GM19025 (cell line): Measurements from ENCODE around the gene GTF2A2.
A peak's percentile ranks its signal among the peaks of the same experiment; 100 is the strongest.
"Not testable (repeated sequence)": the region's sequence is repeated elsewhere in the genome, so short reads cannot be mapped to it uniquely, and the experiment has no call there.

ENCODE experiments used
- ATAC-seq: cut with Tn5 transposase; IDR thresholded peaks from one replicate; pipeline ENCODE4 v1.9.1; 2021; ENCODE audit warnings: mild to moderate bottlenecking, low read depth, moderate library complexity; ENCODE audit not compliant: unreplicated experiment

Gene GTF2A2

GRCh38 chr15:59676565-59676964 is 19.2 kb upstream of the GTF2A2 start:
- ATAC-seq = no peak

DNA sequence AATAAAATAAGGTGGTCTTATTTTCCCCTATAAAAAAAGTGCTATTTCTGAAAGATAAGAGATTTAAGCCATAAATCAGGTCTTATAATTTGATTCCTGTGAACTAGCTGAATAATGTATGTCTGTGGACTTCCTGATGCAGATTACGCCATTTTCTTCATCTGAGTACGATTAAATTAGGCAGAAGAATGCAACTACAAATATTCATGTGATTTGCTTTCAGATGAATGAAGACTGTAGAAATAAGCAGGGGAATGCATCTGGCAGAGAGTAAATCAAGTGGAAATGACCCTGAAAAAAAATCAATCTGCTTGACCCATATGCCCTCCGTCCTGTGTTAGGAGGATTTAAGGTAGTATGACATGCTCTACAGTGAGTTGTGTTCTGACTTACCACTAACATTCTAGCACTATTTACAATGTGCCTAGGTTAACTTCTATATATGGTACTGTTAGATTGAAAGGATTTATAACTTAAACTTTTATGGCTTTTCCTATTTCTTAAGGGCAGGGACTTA is 17.1 kb upstream of the GTF2A2 start:
- ATAC-seq = no peak

DNA sequence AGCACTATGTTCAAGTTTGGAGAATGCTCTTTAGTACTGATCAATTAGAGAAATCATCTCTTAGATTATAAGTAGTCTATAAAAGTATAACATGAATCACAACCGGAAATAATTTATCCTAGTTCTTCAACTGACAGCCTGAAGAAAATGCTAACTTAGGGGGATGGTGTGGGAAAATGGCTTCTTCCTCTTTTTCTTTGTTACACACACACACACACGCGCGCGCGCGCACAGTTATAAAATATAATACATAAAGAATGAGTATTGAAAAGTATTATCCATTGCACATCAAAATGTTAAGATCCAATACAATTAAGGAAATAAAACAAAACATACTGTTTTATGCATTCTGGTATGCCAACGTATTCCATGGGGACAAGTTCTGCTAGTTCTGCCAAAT is 11.2 kb upstream of the GTF2A2 start:
- no peak for ATAC-seq

- ATAC-seq = no peak
Measured at GRCh38 chr15:59662260-59662659, 4.9 kb upstream of the GTF2A2 start.

GRCh38 chr15:59659366-59659765 is 2.1 kb upstream of the GTF2A2 start:
- no peak for ATAC-seq

- peak; percentile 12 for ATAC-seq
Measured at GRCh38 chr15:59657635-59658125, 365 bp upstream of the GTF2A2 start.

DNA sequence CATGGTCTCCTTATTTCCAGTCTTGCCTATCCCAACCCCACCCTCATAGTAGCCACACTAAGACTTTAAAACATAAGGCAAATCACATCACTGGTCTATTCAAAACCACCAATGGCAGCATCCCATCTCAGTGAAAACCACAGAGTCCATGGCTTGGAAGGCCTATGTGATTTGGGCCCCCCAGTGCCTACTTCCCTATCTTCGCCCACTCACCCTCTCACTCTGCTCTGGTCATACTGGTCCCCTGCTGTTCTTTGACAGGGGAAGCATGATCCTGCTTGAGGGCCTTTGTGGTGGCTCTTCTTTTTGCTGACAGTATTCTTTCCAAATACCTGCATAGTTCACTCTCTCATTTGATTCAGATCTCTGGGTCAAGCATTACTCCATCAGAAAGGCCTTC is 3.3 kb downstream of the GTF2A2 start:
- no peak for ATAC-seq

DNA sequence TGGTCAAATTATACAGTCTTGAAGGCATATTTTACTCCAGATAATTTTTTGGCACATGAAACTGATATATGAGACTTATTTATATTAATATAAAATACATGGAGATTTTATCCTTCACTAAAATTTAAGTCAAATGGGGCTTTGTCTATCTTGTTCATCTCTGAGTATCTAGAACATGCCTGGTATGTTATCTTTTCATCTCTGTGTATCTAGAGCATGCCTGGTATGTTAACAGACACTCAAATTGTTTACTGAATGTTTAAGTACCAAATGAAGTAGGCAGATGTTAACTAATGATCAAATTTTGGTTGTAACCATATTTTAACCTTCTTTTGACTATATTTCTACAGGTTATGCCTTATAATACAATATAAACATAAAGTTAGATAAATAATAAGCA is 7.7 kb downstream of the GTF2A2 start:
- ATAC-seq = no peak

- ATAC-seq = no peak
Measured at GRCh38 chr15:59647085-59647484, 10.2 kb downstream of the GTF2A2 start.

- ATAC-seq = no peak
Measured at GRCh38 chr15:59646277-59646676, 11.0 kb downstream of the GTF2A2 start.

DNA sequence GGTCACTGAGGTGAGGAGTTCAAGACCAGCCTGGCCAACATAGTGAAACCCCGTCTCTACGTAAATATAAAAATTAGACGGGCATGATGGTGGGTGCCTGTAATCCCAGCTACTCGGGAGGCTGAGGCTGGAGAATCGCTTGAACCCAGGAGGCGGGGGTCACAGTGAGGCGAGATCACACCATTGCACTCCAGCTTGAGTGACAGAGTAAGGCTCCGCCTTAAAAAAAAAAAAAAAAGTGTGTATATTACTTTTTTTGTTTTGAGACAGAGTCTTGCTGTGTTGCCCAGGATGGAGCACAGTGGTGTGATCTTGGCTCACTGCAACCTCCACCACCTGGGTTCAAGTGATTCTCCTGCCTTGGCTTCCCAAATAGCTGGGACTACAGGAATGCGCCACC is 11.5 kb downstream of the GTF2A2 start:
- not testable (repeated sequence) for ATAC-seq

GRCh38 chr15:59644756-59645155 is 12.6 kb downstream of the GTF2A2 start:
- ATAC-seq = no peak

GRCh38 chr15:59642351-59642750 is 15.0 kb downstream of the GTF2A2 start:
- no peak for ATAC-seq

DNA sequence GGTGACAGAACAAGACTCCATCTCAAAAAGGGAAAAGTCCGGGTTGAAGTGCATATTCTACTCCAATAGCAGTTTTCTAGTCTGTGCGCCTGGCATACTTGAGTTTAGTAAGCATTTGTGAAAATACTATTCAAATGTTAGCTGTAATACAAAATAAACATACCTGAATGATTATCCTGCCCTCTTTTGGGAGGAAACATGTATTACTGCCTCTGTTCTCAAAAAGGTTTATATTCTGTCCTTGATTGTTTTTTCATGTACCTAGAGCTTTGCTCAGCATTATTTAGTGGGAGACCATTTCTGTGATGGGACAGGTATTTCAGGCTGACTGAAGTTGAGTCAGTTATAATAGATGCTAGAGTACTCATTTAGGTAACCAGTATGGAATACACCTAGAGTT is 19.8 kb downstream of the GTF2A2 start:
- ATAC-seq = not testable (repeated sequence)

DNA sequence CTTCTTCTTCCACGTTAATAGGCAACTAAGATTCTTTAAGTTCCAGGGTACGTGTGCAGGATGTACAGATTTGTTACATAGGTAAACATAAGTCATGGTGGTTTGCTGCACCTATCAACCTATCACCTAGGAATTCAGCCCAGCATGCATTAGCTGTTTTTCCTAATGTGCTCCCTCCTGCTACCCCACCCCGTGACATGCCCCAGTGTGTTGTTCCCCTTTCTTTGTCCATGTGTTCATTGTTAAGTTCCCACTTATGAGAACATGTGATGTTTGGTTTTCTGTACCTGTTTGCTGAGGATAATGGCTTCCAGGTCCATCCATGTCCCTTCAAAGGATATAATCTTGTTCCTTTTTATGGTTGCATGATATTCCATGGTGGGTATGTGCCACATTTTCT is 21.1 kb downstream of the GTF2A2 start:
- no peak for ATAC-seq

- ATAC-seq = no peak
Measured at GRCh38 chr15:59632714-59633113, 24.6 kb downstream of the GTF2A2 start.

DNA sequence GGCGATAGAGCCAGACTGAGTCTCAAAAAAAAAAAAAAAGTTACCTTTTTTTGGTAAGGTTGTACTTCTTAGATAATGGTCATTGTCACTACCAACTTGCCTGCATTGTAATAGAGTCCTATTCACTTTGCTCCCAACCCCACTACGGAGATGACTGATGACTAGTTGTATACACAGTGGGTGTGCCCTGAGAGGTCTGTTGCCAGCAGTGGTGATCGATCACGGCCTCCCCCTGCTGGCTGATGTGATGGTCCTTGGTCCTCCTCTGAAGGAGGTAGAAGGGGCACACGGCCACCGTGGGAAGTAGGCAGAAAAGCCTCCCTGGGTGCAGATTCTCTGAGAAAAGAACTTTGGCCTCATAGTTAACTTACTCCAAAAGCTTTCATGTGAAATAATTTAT is 35.0 kb downstream of the GTF2A2 start:
- ATAC-seq = no peak

- ATAC-seq = no peak
Measured at GRCh38 chr15:59618406-59618805, 38.9 kb downstream of the GTF2A2 start.

GRCh38 chr15:59616379-59616778 is 40.9 kb downstream of the GTF2A2 start:
- no peak for ATAC-seq

DNA sequence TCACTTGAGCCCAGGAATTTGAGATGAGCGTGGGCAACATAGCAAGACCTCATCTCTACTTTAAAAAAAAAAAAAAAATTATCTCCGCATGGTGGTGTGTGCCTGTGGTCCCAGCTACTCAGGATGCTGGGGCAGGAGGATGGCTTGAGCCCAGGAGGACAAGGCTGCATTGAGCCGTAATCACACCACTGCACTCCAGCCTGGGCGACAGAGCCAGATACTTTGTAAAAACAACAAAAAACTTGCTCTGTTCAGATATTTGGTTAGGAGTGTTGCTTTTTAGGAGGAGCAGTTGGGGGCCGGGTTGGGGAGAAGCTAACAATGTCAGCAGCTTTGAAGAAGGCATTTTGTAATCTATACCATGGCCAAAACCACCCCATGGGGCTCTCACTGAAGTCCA is 41.7 kb downstream of the GTF2A2 start:
- ATAC-seq = no peak

- ATAC-seq = no peak
Measured at GRCh38 chr15:59614153-59614552, 43.2 kb downstream of the GTF2A2 start.

- no peak for ATAC-seq
Measured at GRCh38 chr15:59611276-59612260, 45.7 kb downstream of the GTF2A2 start, which contains the start of gene GCNT3. Gene GCNT3 (plus strand): TSS chr15:59611783. CDS start chr15:59618239, 6,456 bp downstream.
